Measurements from ENCODE around the gene FAM227B. TPM values are rescaled to one million over a fixed set of nuclear protein-coding genes. Genes with fewer than 3 reads are reported as not detected.
A peak's percentile ranks its signal among the peaks of the same experiment; 100 is the strongest.
"Not testable (repeated sequence)": the region's sequence is repeated elsewhere in the genome, so short reads cannot be mapped to it uniquely, and the experiment has no call there.

Gene FAM227B
- polyA plus RNA-seq, 4 donors, result 1.6 to 8.7 (median 3.2) TPM

- H3K9me3 ChIP-seq (ENCODE audit: control insufficient read depth in 2 of 2, insufficient read depth in 1 of 2, low read depth in 1 of 2, low read length in 1 of 2), result peaks cover 0 to 5% of the 10 kb centered on the region in 2 donors
- FAIRE-seq, result no peak
- H3K4me3 ChIP-seq (ENCODE audit: low read depth in 1 of 3, low read length in 3 of 3), result no peak overlapping the region
- DNase-seq, result no peak
- H3K4me1 ChIP-seq (ENCODE audit: control insufficient read depth in 3 of 3, insufficient read depth in 2 of 3, low read depth in 1 of 3, low read length in 2 of 3), result peaks cover 0 to 10% (median 0%) of the 10 kb centered on the region in 3 donors
- H3K27me3 ChIP-seq (ENCODE audit: control insufficient read depth in 3 of 3, insufficient read depth in 3 of 3, low read length in 3 of 3), result no peaks in the 10 kb centered on the region
- WGBS, 3 donors, result 83 to 90% (median 84%) methylated on average over 3 of the region's 3 CpGs
- peaks cover 0 to 4% (median 4%) of the 10 kb centered on the region in 3 donors for H3K36me3 ChIP-seq (ENCODE audit: control insufficient read depth in 3 of 3, insufficient read depth in 2 of 3, low read depth in 1 of 3, low read length in 3 of 3)
- peak overlapping the region in 1 of 3 donors; percentile 16 for H3K27ac ChIP-seq (ENCODE audit: low read depth in 1 of 3, low read length in 2 of 3)
Observed at GRCh38 chr15:49622561-49622960, 1.9 kb upstream of the FAM227B start.

GRCh38 chr15:49621887-49622286 is 1.3 kb upstream of the FAM227B start:
- DNase-seq (no peak), FAIRE-seq (no peak)
- Histone ChIP-seq H3K4me1 (ENCODE audit: control insufficient read depth in 3 of 3, insufficient read depth in 2 of 3, low read depth in 1 of 3, low read length in 2 of 3) (peaks cover 0 to 10% (median 0%) of the 10 kb centered on the region in 3 donors), H3K9me3 (ENCODE audit: control insufficient read depth in 2 of 2, insufficient read depth in 1 of 2, low read depth in 1 of 2, low read length in 1 of 2) (peaks cover 0 to 5% of the 10 kb centered on the region in 2 donors), H3K27ac (ENCODE audit: low read depth in 1 of 3, low read length in 2 of 3) (no peak overlapping the region), H3K27me3 (ENCODE audit: control insufficient read depth in 3 of 3, insufficient read depth in 3 of 3, low read length in 3 of 3) (no peaks in the 10 kb centered on the region), H3K4me3 (ENCODE audit: low read depth in 1 of 3, low read length in 3 of 3) (peak overlapping the region in 2 of 3 donors; percentile 83 to 89), H3K36me3 (ENCODE audit: control insufficient read depth in 3 of 3, insufficient read depth in 2 of 3, low read depth in 1 of 3, low read length in 3 of 3) (peaks cover 0 to 4% (median 4%) of the 10 kb centered on the region in 3 donors)
- WGBS, 3 donors, result 38 to 44% (median 38%) methylated on average over 1 of the region's 1 CpG

- 4 to 10% (median 6%) methylated on average over 8 of the region's 8 CpGs for WGBS, 3 donors
- H3K4me3 ChIP-seq (ENCODE audit: low read depth in 1 of 3, low read length in 3 of 3), result peak overlapping the region; percentile 57 to 89 (median 83)
- peak overlapping the region; percentile 94 to 99 (median 95) for H3K27ac ChIP-seq (ENCODE audit: low read depth in 1 of 3, low read length in 2 of 3)
- no peaks in the 10 kb centered on the region for H3K27me3 ChIP-seq (ENCODE audit: control insufficient read depth in 3 of 3, insufficient read depth in 3 of 3, low read length in 3 of 3)
- H3K9me3 ChIP-seq (ENCODE audit: control insufficient read depth in 2 of 2, insufficient read depth in 1 of 2, low read depth in 1 of 2, low read length in 1 of 2), result peaks cover 0 to 5% of the 10 kb centered on the region in 2 donors
- DNase-seq (peak; percentile 18 to 56), FAIRE-seq (no peak)
- H3K4me1 ChIP-seq (ENCODE audit: control insufficient read depth in 3 of 3, insufficient read depth in 2 of 3, low read depth in 1 of 3, low read length in 2 of 3), result peaks cover 0 to 10% (median 0%) of the 10 kb centered on the region in 3 donors
- H3K36me3 ChIP-seq (ENCODE audit: control insufficient read depth in 3 of 3, insufficient read depth in 2 of 3, low read depth in 1 of 3, low read length in 3 of 3), result peaks cover 0 to 4% (median 4%) of the 10 kb centered on the region in 3 donors
Observed at GRCh38 chr15:49621401-49621811, 788 bp upstream of the FAM227B start.

GRCh38 chr15:49620199-49620598 is 419 bp downstream of the FAM227B start:
- FAIRE-seq, result no peak
- DNase-seq, result peak in 1 of 2 donors; percentile 69
- Histone ChIP-seq H3K9me3 (ENCODE audit: control insufficient read depth in 2 of 2, insufficient read depth in 1 of 2, low read depth in 1 of 2, low read length in 1 of 2) (peaks cover 0 to 1% of the 10 kb centered on the region in 2 donors), H3K4me3 (ENCODE audit: low read depth in 1 of 3, low read length in 3 of 3) (peak overlapping the region; percentile 56 to 83 (median 57)), H3K27ac (ENCODE audit: low read depth in 1 of 3, low read length in 2 of 3) (peak overlapping the region; percentile 89 to 99 (median 94)), H3K36me3 (ENCODE audit: control insufficient read depth in 3 of 3, insufficient read depth in 2 of 3, low read depth in 1 of 3, low read length in 3 of 3) (no peaks in the 10 kb centered on the region), H3K27me3 (ENCODE audit: control insufficient read depth in 3 of 3, insufficient read depth in 3 of 3, low read length in 3 of 3) (no peaks in the 10 kb centered on the region), H3K4me1 (ENCODE audit: control insufficient read depth in 3 of 3, insufficient read depth in 2 of 3, low read depth in 1 of 3, low read length in 2 of 3) (peaks cover 0 to 10% (median 0%) of the 10 kb centered on the region in 3 donors)
- WGBS, 3 donors, result 1 to 3% (median 1%) methylated on average over 6 of the region's 6 CpGs

GRCh38 chr15:49619226-49619625 is 1.4 kb downstream of the FAM227B start:
- FAIRE-seq (no peak), DNase-seq (no peak)
- no peak overlapping the region for H3K27ac ChIP-seq (ENCODE audit: low read depth in 1 of 3, low read length in 2 of 3)
- H3K4me1 ChIP-seq (ENCODE audit: control insufficient read depth in 3 of 3, insufficient read depth in 2 of 3, low read depth in 1 of 3, low read length in 2 of 3), result peaks cover 0 to 10% (median 0%) of the 10 kb centered on the region in 3 donors
- peaks cover 1 to 7% of the 10 kb centered on the region in 2 donors for H3K9me3 ChIP-seq (ENCODE audit: control insufficient read depth in 2 of 2, insufficient read depth in 1 of 2, low read depth in 1 of 2, low read length in 1 of 2)
- H3K36me3 ChIP-seq (ENCODE audit: control insufficient read depth in 3 of 3, insufficient read depth in 2 of 3, low read depth in 1 of 3, low read length in 3 of 3), result no peaks in the 10 kb centered on the region
- 86 to 98% (median 88%) methylated on average over 3 of the region's 3 CpGs for WGBS, 3 donors
- no peak overlapping the region for H3K4me3 ChIP-seq (ENCODE audit: low read depth in 1 of 3, low read length in 3 of 3)
- H3K27me3 ChIP-seq (ENCODE audit: control insufficient read depth in 3 of 3, insufficient read depth in 3 of 3, low read length in 3 of 3), result no peaks in the 10 kb centered on the region

- H3K27me3 ChIP-seq (ENCODE audit: control insufficient read depth in 3 of 3, insufficient read depth in 3 of 3, low read length in 3 of 3); H3K4me3 ChIP-seq (ENCODE audit: low read depth in 1 of 3, low read length in 3 of 3); DNase-seq; H3K27ac ChIP-seq (ENCODE audit: low read depth in 1 of 3, low read length in 2 of 3); H3K36me3 ChIP-seq (ENCODE audit: control insufficient read depth in 3 of 3, insufficient read depth in 2 of 3, low read depth in 1 of 3, low read length in 3 of 3); FAIRE-seq; H3K4me1 ChIP-seq (ENCODE audit: control insufficient read depth in 3 of 3, insufficient read depth in 2 of 3, low read depth in 1 of 3, low read length in 2 of 3): not testable (repeated sequence)
- peaks cover 1 to 11% of the 10 kb centered on the region in 2 donors for H3K9me3 ChIP-seq (ENCODE audit: control insufficient read depth in 2 of 2, insufficient read depth in 1 of 2, low read depth in 1 of 2, low read length in 1 of 2)
- 97 to 99% (median 98%) methylated on average over 3 of the region's 3 CpGs for WGBS, 3 donors
Observed at GRCh38 chr15:49612240-49612639, 8.4 kb downstream of the FAM227B start.

GRCh38 chr15:49610157-49610918 is 10.3 kb downstream of the FAM227B start:
- Histone ChIP-seq H3K36me3 (ENCODE audit: control insufficient read depth in 3 of 3, insufficient read depth in 2 of 3, low read depth in 1 of 3, low read length in 3 of 3) (peaks cover 0 to 4% (median 0%) of the 10 kb centered on the region in 3 donors), H3K4me1 (ENCODE audit: control insufficient read depth in 3 of 3, insufficient read depth in 2 of 3, low read depth in 1 of 3, low read length in 2 of 3) (no peaks in the 10 kb centered on the region), H3K27me3 (ENCODE audit: control insufficient read depth in 3 of 3, insufficient read depth in 3 of 3, low read length in 3 of 3) (no peaks in the 10 kb centered on the region), H3K9me3 (ENCODE audit: control insufficient read depth in 2 of 2, insufficient read depth in 1 of 2, low read depth in 1 of 2, low read length in 1 of 2) (peaks cover 1 to 16% of the 10 kb centered on the region in 2 donors), H3K4me3 (ENCODE audit: low read depth in 1 of 3, low read length in 3 of 3) (no peak overlapping the region), H3K27ac (ENCODE audit: low read depth in 1 of 3, low read length in 2 of 3) (no peak overlapping the region)
- FAIRE-seq (peak; percentile 88), DNase-seq (no peak)
- WGBS, 3 donors, result 77 to 92% (median 87%) methylated on average over 2 of the region's 2 CpGs

GRCh38 chr15:49606594-49606993 is 14.0 kb downstream of the FAM227B start:
- no peaks in the 10 kb centered on the region for H3K27me3 ChIP-seq (ENCODE audit: control insufficient read depth in 3 of 3, insufficient read depth in 3 of 3, low read length in 3 of 3)
- no peak for FAIRE-seq
- no peak overlapping the region for H3K4me3 ChIP-seq (ENCODE audit: low read depth in 1 of 3, low read length in 3 of 3)
- no peak for DNase-seq
- peaks cover 0 to 5% (median 0%) of the 10 kb centered on the region in 3 donors for H3K36me3 ChIP-seq (ENCODE audit: control insufficient read depth in 3 of 3, insufficient read depth in 2 of 3, low read depth in 1 of 3, low read length in 3 of 3)
- no peak overlapping the region for H3K27ac ChIP-seq (ENCODE audit: low read depth in 1 of 3, low read length in 2 of 3)
- H3K9me3 ChIP-seq (ENCODE audit: control insufficient read depth in 2 of 2, insufficient read depth in 1 of 2, low read depth in 1 of 2, low read length in 1 of 2), result peaks cover 2 to 10% of the 10 kb centered on the region in 2 donors
- H3K4me1 ChIP-seq (ENCODE audit: control insufficient read depth in 3 of 3, insufficient read depth in 2 of 3, low read depth in 1 of 3, low read length in 2 of 3), result no peaks in the 10 kb centered on the region

All from small intestine (tissue), 7 donors.